Fibroblast of mammary gland (primary cell): ENCODE data around the gene MEP1B.

Experiments
- DNase-seq: peaks from one replicate; pipeline ENCODE4 v3.0.0-alpha.2; 2010; ENCODE audit warnings: low read depth
- H3K4me3 ChIP-seq: 2 replicates; pipeline ENCODE4 v1.5.1; 2011; ENCODE audit warnings: low read depth, mild to moderate bottlenecking, low read length, moderate library complexity; ENCODE audit not compliant: control insufficient read depth
- TF ChIP-seq, protein P1 (sequence below): conservative IDR thresholded peaks from 2 replicates; pipeline ENCODE4 v1.5.1; 2011; ENCODE audit warnings: low read depth, low read length, inconsistent platforms; ENCODE audit not compliant: control insufficient read depth, insufficient read depth

MEP1B gene

DNA sequence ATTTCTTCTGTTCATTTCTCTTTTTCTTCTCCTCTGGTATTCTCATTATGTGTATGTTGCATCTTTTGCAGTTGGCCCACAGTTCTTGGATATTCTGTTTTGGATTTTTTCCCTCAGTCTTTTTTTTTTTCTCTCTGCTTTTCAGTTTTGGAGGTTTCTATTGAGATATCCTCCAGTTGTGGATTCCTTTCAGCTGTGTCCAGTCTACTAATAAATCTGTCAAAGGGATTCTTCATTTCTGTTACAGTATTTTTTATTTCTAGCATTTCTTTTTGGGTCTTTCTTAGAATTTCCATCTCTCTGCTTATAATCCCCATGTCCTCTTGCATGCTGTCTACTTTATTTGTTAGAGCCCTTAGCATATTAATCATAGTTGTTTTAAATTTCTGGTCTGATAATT, 6.3 kb upstream of the MEP1B start:
- no peak for DNase-seq
- H3K4me3 ChIP-seq = no peak overlapping the region
- TF ChIP-seq, protein P1, sequence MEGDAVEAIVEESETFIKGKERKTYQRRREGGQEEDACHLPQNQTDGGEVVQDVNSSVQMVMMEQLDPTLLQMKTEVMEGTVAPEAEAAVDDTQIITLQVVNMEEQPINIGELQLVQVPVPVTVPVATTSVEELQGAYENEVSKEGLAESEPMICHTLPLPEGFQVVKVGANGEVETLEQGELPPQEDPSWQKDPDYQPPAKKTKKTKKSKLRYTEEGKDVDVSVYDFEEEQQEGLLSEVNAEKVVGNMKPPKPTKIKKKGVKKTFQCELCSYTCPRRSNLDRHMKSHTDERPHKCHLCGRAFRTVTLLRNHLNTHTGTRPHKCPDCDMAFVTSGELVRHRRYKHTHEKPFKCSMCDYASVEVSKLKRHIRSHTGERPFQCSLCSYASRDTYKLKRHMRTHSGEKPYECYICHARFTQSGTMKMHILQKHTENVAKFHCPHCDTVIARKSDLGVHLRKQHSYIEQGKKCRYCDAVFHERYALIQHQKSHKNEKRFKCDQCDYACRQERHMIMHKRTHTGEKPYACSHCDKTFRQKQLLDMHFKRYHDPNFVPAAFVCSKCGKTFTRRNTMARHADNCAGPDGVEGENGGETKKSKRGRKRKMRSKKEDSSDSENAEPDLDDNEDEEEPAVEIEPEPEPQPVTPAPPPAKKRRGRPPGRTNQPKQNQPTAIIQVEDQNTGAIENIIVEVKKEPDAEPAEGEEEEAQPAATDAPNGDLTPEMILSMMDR = no peak

- DNase-seq = no peak
- TF ChIP-seq, protein P1 = no peak
- H3K4me3 ChIP-seq = no peak overlapping the region
Observed at GRCh38 chr18:32190209-32190608, 370 bp downstream of the MEP1B start.

- TF ChIP-seq, protein P1 = no peak
- no peak for DNase-seq
- no peak overlapping the region for H3K4me3 ChIP-seq
Observed at GRCh38 chr18:32195881-32196815, 6.3 kb downstream of the MEP1B start.

DNA sequence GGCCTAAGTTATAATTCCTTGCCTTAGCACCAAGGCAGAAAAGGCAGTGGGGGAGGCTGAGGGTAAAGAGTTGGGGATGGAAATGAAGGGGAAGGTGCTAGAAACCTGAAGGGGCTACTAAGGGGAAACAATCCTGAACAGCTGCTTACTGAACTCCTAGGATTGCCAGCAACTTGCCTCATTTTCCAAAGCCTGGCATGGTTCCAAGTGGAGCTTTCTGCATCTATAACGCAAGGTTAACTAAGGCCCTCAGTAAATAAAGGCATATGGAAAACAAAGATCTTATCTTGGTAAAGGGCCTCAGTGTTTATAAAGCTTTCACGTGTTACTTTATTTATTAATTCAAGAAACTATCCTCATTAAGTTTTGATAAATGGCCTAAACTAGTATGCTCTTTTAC, 10.9 kb downstream of the MEP1B start:
- H3K4me3 ChIP-seq = no peak overlapping the region
- no peak for DNase-seq
- TF ChIP-seq, protein P1 = no peak

DNA sequence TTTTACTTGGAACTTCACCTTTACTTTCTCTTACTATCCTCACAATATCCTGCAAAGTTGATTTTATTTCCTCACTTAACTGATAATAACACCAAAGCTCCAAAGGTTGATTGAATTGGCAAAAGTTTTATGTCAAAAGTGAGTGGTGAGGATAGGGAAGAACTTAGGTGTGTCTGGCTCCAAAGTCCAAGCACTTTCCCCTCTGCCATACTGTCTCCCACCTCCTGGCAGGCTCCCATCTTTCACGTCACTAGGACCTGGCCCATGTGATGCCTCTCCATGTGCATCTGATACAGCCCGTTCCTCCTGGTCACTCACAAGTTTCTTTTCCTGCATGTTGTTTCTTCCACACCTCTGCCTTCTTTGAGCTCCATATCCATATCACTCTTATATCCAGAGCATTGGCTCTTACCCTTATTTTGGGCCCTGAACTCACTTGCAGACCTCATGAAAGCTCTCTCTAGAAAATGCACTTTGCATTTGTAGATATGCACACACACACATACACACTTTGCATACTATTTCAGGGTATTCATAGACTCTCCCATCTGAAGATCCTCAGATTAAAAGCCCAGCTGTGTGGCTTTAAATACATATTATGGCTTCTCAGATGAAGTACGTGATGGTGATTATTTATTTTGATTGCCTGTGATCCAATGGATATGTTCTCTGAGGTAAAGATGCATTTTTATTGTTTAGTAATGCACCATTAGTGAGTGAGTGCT, 12.3 kb downstream of the MEP1B start:
- TF ChIP-seq, protein P1 = no peak
- H3K4me3 ChIP-seq = no peak overlapping the region

GRCh38 chr18:32208023-32208422, 18.2 kb downstream of the MEP1B start:
- H3K4me3 ChIP-seq = no peak overlapping the region
- DNase-seq = no peak
- TF ChIP-seq, protein P1 = no peak

More for the DNA sequence above, 12.3 kb downstream of the MEP1B start:
- DNase-seq = no peak
